ENCODE results near the gene SLAMF7. TPM values are rescaled to one million over a fixed set of nuclear protein-coding genes. Genes with fewer than 3 reads are reported as not detected.

Gene SLAMF7
- total and polyA plus RNA-seq, 2 of the 8 experiments (the other 6 are each of a cell fraction or from before 2014, with no cell fraction given) = not detected

- Histone ChIP-seq H3K23ac (ENCODE audit: insufficient read length) (no peak overlapping the region), H3K9ac (replicated peaks in 1 of 4; ENCODE audit: extremely low read depth in 1 of 4, low read depth in 3 of 4, low read length in 3 of 4) (no peak overlapping the region), H3K79me2 (ENCODE audit: control insufficient read depth in 1 of 2, insufficient read depth in 2 of 2, low read length in 2 of 2) (no peaks in the 10 kb centered on the region), H3K4me3 (ENCODE audit: extremely low read depth in 1 of 4, insufficient read depth in 2 of 4, low read depth in 3 of 4, low read length in 4 of 4) (no peak overlapping the region), H4K91ac (replicated peaks; ENCODE audit: insufficient read length, low read length) (no peak overlapping the region), H2BK120ac (replicated peaks; ENCODE audit: low read depth, low read length) (no peak overlapping the region), H3K36me3 (ENCODE audit: control insufficient read depth in 2 of 4, insufficient read depth in 4 of 4, low read length in 3 of 4) (no peaks in the 10 kb centered on the region), H3K18ac (ENCODE audit: extremely low read depth, low read length) (no peak overlapping the region), H4K8ac (ENCODE audit: extremely low read depth, insufficient read depth, low read length) (no peak overlapping the region), H3K14ac (ENCODE audit: insufficient read length) (no peak overlapping the region), H3K27me3 (replicated peaks in 1 of 4; ENCODE audit: control insufficient read depth in 3 of 4, extremely low read depth in 1 of 4, insufficient read depth in 3 of 4, low read length in 3 of 4) (no peaks in the 10 kb centered on the region), H3K56ac (replicated peaks; ENCODE audit: insufficient read length, low read depth, low read length) (no peak overlapping the region), H2BK5ac (ENCODE audit: low read depth, low read length) (no peak overlapping the region), H2BK12ac (ENCODE audit: low read depth, low read length) (no peak overlapping the region), H3K79me1 (ENCODE audit: low read depth, low read length) (no peaks in the 10 kb centered on the region), H4K5ac (ENCODE audit: insufficient read length, low read depth, low read length) (no peak overlapping the region), H4K20me1 (replicated peaks in 1 of 2; ENCODE audit: control insufficient read depth in 1 of 2, insufficient read depth in 2 of 2, low read length in 2 of 2) (no peaks in the 10 kb centered on the region), H2BK15ac (ENCODE audit: low read length) (0 out of 2 replicates have a peak overlapping the region, but pooled peaks have one; percentile 72), H3K4me2 (ENCODE audit: insufficient read depth in 1 of 2, low read depth in 2 of 2, low read length in 2 of 2) (no peak overlapping the region), H3K27ac (ENCODE audit: low read depth, low read length) (no peak overlapping the region), H2AK5ac (ENCODE audit: low read depth, low read length) (0 out of 2 replicates have a peak overlapping the region, but pooled peaks have one; percentile 34), H3K4me1 (replicated peaks in 1 of 4; ENCODE audit: control insufficient read depth in 3 of 4, insufficient read depth in 4 of 4, low read length in 3 of 4) (no peaks in the 10 kb centered on the region), H2BK20ac (ENCODE audit: low read length) (peak overlapping the region; percentile 61; the same call in 1 of the 2 replicates), H3K4ac (replicated peaks; ENCODE audit: insufficient read length, low read depth, low read length) (no peak overlapping the region), H2AFZ (ENCODE audit: low read length) (no peak overlapping the region), H3K23me2 (ENCODE audit: low read depth, low read length) (no peaks in the 10 kb centered on the region), H3K9me3 (ENCODE audit: insufficient read depth in 2 of 2, low read depth in 1 of 2, low read length in 1 of 2) (peaks cover 3% of the 10 kb centered on the region in 2 experiments; a peak in 3 of 4 replicates)
- POLR2A ChIA-PET (ENCODE audit: partially characterized antibody) = interaction anchor here (1.1 to 1.2 kb wide), 2 partner anchors 8 to 17 kb away, joined by 4 to 5 read pairs; no protein-coding TSS in a partner anchor
- 87% methylated on average over 8 of the region's 8 CpGs; no CpG with 5 or more reads in 1 of the 2 experiments for WGBS, 2 experiments (ENCODE audit: extremely low coverage in 1 of 2, insufficient coverage in 1 of 2, insufficient read length in 1 of 2, insufficient replicate concordance in 2 of 2, low coverage in 1 of 2, low lambda C conversion rate in 2 of 2, missing lambda C conversion rate in 1 of 2)
- no peak for DNase-seq (ENCODE audit: low read depth in 1 of 2, low spot score in 2 of 2)
- no peak for FAIRE-seq
- CTCF ChIA-PET (ENCODE audit: partially characterized antibody) = interaction anchor here (0.6 to 8.2 kb wide), 34 partner anchors 9 to 336 kb away, joined by 3 to 141 read pairs (median 8); partner anchors contain the start of genes ITLN1, ITLN2, LY9 and NIT1
- TF ChIP-seq HDAC6 (IDR thresholded peaks at IDR 0.05; ENCODE audit: low read depth, low read length) (no peak), ZNF274 (IDR thresholded peaks at IDR 0.05; ENCODE audit: borderline replicate concordance, extremely low read depth, low read length) (no peak), EGR1 (IDR thresholded peaks at IDR 0.05; ENCODE audit: borderline replicate concordance, low read depth, low read length) (no peak), EZH2 (IDR thresholded peaks at IDR 0.05; ENCODE audit: low read depth, low read length, severe bottlenecking) (no peak)
Measured at GRCh38 chr1:160781186-160781766, 42.2 kb downstream of the SLAMF7 start.

Measured in H1 (cell line).